A549 (cell line): Measurements from ENCODE around the gene CNTNAP5. TPM values are rescaled to one million over a fixed set of nuclear protein-coding genes. Genes with fewer than 3 reads are reported as not detected.
"Not testable (repeated sequence)": the region's sequence is repeated elsewhere in the genome, so short reads cannot be mapped to it uniquely, and the experiment has no call there.

ENCODE experiments used
- ATAC-seq, 2 experiments: fragments of 200-7000 bp in 1 of 2; fragments of >200 bp in 1 of 2; cut with Nextera tagmentation in 1 of 2; cut with Tn5 transposase in 1 of 2; 3 replicates each; pipeline versions ENCODE4 v1.8.0 to v1.9.1; 2018 to 2020; ENCODE audit warnings: mild to moderate bottlenecking in 1 of 2, moderate library complexity in 1 of 2
- CTCF ChIA-PET: fragments of 300-600 bp; sonication (Branson Sonifier 250); formaldehyde crosslinking; extraction: SDS; loops from one replicate; lab custom pipeline; 2021; ENCODE audit warnings: antibody characterized with exemption, inconsistent platforms; lab: Yijun Ruan, JAX
- POLR2A ChIA-PET: fragments of 350-600 bp; formaldehyde crosslinking; extraction: SDS; loops from one replicate; lab custom pipeline; 2021; ENCODE audit warnings: antibody characterized with exemption, inconsistent platforms; lab: Yijun Ruan, JAX
- DNase-seq, 2 experiments: peaks; one replicate each; pipeline versions ENCODE4 v3.0.0 to v3.0.0-alpha.2; 2011 to 2016; ENCODE audit warnings: low read depth in 1 of 2, low spot score in 1 of 2
- FAIRE-seq: peaks from 2 replicates; lab custom pipeline; 2011; peaks lifted over from hg19 to GRCh38; lab: Jason Lieb, UNC
- H3K27ac ChIP-seq, 2 experiments: fragments of >200 bp; sonication (Bioruptor Twin); formaldehyde crosslinking; 3 replicates each; pipeline ENCODE4 v1.5.1; 2016 to 2017
- H3K4me1 ChIP-seq: fragments of >200 bp; sonication (Bioruptor Twin); formaldehyde crosslinking; 3 replicates; pipeline ENCODE4 v1.6.1; 2016
- H3K4me2 ChIP-seq: fragments of >200 bp; sonication (Bioruptor Twin); formaldehyde crosslinking; 3 replicates; pipeline ENCODE4 v1.6.1; 2016
- H3K4me3 ChIP-seq: fragments of >200 bp; sonication (Bioruptor Twin); formaldehyde crosslinking; 3 replicates; pipeline ENCODE4 v1.5.1; 2016
- H3K9me3 ChIP-seq: fragments of >200 bp; sonication (Bioruptor Twin); formaldehyde crosslinking; 3 replicates; pipeline ENCODE4 v1.6.1; 2016
- CBX8 ChIP-seq: fragments of 200-600 bp; sonication (generic); IDR thresholded peaks from 2 replicates; pipeline ENCODE4 v1.6.1; 2016
- CEBPB ChIP-seq, 2 experiments: fragments of >200 bp in 1 of 2; sonication (Bioruptor Twin) in 1 of 2; formaldehyde crosslinking in 1 of 2; IDR thresholded peaks; 2 replicates each; pipeline ENCODE4 v1.6.1; 2012 to 2016
- CHD2 ChIP-seq: fragments of 150-350 bp; IDR thresholded peaks from 2 replicates; pipeline ENCODE4 v1.6.1; 2014; ENCODE audit warnings: low read length; ENCODE audit not compliant: partially characterized antibody
- ELK1 ChIP-seq: fragments of 150-350 bp; IDR thresholded peaks from 2 replicates; pipeline ENCODE4 v1.6.1; 2014; ENCODE audit warnings: low read depth, mild to moderate bottlenecking, low read length
- FOXS1 ChIP-seq: fragments of 250-450 bp; sonication (Bioruptor Pico); IDR thresholded peaks from 2 replicates; pipeline ENCODE4 v1.5.0; 2020; ENCODE audit warnings: mild to moderate bottlenecking, moderate library complexity
- HES2 ChIP-seq: fragments of >200 bp; sonication (Bioruptor Twin); formaldehyde crosslinking; IDR thresholded peaks from 2 replicates; pipeline ENCODE4 v1.6.1; 2016
- HEYL ChIP-seq: fragments of 250-450 bp; sonication (Bioruptor Pico); IDR thresholded peaks from 2 replicates; pipeline ENCODE4 v1.8.0; 2021; ENCODE audit warnings: mild to moderate bottlenecking, moderate library complexity
- HMGXB4 ChIP-seq: fragments of 250-450 bp; sonication (Bioruptor Pico); IDR thresholded peaks from 2 replicates; pipeline ENCODE4 v1.5.0; 2021; ENCODE audit warnings: mild to moderate bottlenecking, moderate library complexity, borderline replicate concordance
- HOXB13 ChIP-seq: fragments of 250-450 bp; sonication (Bioruptor Pico); IDR thresholded peaks from 2 replicates; pipeline ENCODE4 v1.5.0; 2020; ENCODE audit warnings: low read depth, mild to moderate bottlenecking, moderate library complexity
- HOXB5 ChIP-seq: fragments of 250-450 bp; sonication (Bioruptor Pico); IDR thresholded peaks from 2 replicates; pipeline ENCODE4 v1.5.0; 2020; ENCODE audit warnings: mild to moderate bottlenecking, moderate library complexity
- JUN ChIP-seq, 2 experiments: fragments of >200 bp; sonication (Bioruptor Twin); formaldehyde crosslinking; IDR thresholded peaks; 2 replicates in 1 of 2; 3 replicates in 1 of 2; pipeline ENCODE4 v1.6.1; 2016 to 2017
- JUNB ChIP-seq: fragments of >200 bp; sonication (Bioruptor Twin); formaldehyde crosslinking; IDR thresholded peaks from 2 replicates; pipeline ENCODE4 v1.6.1; 2016
- KDM5A ChIP-seq: fragments of 200-600 bp; sonication (generic); IDR thresholded peaks from 2 replicates; pipeline ENCODE4 v1.6.1; 2016; ENCODE audit warnings: antibody characterized with exemption, mild to moderate bottlenecking
- MAX ChIP-seq: IDR thresholded peaks from 2 replicates; pipeline ENCODE4 v1.6.1; 2012
- MAZ ChIP-seq: fragments of 150-350 bp; IDR thresholded peaks from 2 replicates; pipeline ENCODE4 v1.6.1; 2014; ENCODE audit warnings: antibody characterized with exemption, low read depth, low read length, borderline replicate concordance
- MYC ChIP-seq: IDR thresholded peaks from 2 replicates; pipeline ENCODE4 v1.6.1; 2012; ENCODE audit warnings: mild to moderate bottlenecking, inconsistent platforms, low read length, improper control_type of control experiment, borderline replicate concordance
- RAD21 ChIP-seq, 2 experiments: fragments of >200 bp in 1 of 2; sonication (Bioruptor Twin) in 1 of 2; formaldehyde crosslinking in 1 of 2; IDR thresholded peaks in 1 of 2; conservative IDR thresholded peaks in 1 of 2; 2 replicates in 1 of 2; 3 replicates in 1 of 2; pipeline ENCODE4 v1.6.1; 2012 to 2018; ENCODE audit warnings: inconsistent platforms in 1 of 2
- RARB ChIP-seq: fragments of 250-450 bp; sonication (Bioruptor Pico); IDR thresholded peaks from 2 replicates; pipeline ENCODE4 v1.8.0; 2021; ENCODE audit warnings: mild to moderate bottlenecking, moderate library complexity
- RNF2 ChIP-seq: fragments of 200-600 bp; sonication (generic); IDR thresholded peaks from 2 replicates; pipeline ENCODE4 v1.6.1; 2016; ENCODE audit warnings: low read depth, mild to moderate bottlenecking, antibody characterized with exemption, moderate library complexity, borderline replicate concordance
- SMC3 ChIP-seq: fragments of >200 bp; sonication (Bioruptor Twin); formaldehyde crosslinking; IDR thresholded peaks from 3 replicates; pipeline ENCODE4 v1.6.1; 2018; ENCODE audit warnings: inconsistent platforms
- TFCP2L1 ChIP-seq: fragments of 250-450 bp; sonication (Bioruptor Pico); IDR thresholded peaks from 2 replicates; pipeline ENCODE4 v1.5.0; 2021; ENCODE audit warnings: mild to moderate bottlenecking
- TP53 ChIP-seq: fragments of 250-450 bp; sonication (Bioruptor Pico); IDR thresholded peaks from 2 replicates; pipeline ENCODE4 v1.5.0; 2021; ENCODE audit warnings: mild to moderate bottlenecking, moderate library complexity
- USF2 ChIP-seq: fragments of 450-650 bp; IDR thresholded peaks from 2 replicates; pipeline ENCODE4 v1.6.1; 2014; ENCODE audit warnings: antibody characterized with exemption
- ZC3H11A ChIP-seq: fragments of 450-650 bp; IDR thresholded peaks from 2 replicates; pipeline ENCODE4 v1.6.1; 2014; ENCODE audit warnings: antibody characterized with exemption, mild to moderate bottlenecking
- ZFP36 ChIP-seq: fragments of 450-650 bp; IDR thresholded peaks from 2 replicates; pipeline ENCODE4 v1.6.1; 2014; ENCODE audit warnings: borderline replicate concordance; ENCODE audit not compliant: partially characterized antibody
- ZSCAN20 ChIP-seq: fragments of 250-450 bp; sonication (Bioruptor Pico); IDR thresholded peaks from 2 replicates; pipeline ENCODE4 v1.8.0; 2022; ENCODE audit warnings: mild to moderate bottlenecking, moderate library complexity
- WGBS: methylation state at CpG from one replicate; pipeline ENCODE4 v1.1.6; 2017; ENCODE audit errors: missing lambda C conversion rate; 5-methylcytosine and 5-hydroxymethylcytosine counted together
- polyA plus RNA-seq, 4 experiments: library from polyadenylated mRNA; depleted of rRNA in 3 of 4; stranded (reverse); fragments of >200 nt; fragmentation: RNase III in 1 of 4; extraction: RNeasy Plus Mini Kit Qiagen cat#74134 plus additional on column Dnase treatment in 1 of 4; gene quantifications; 2 replicates in 3 of 4; 3 replicates in 1 of 4; pipeline ENCODE4 v1.2.3, GENCODE V29; 2011 to 2017

The CNTNAP5 gene
- polyA plus RNA-seq, 2 of the 4 experiments (the other 2 are of a cell fraction), result not detected

- FAIRE-seq (no peak), DNase-seq (no peak), ATAC-seq (no peak)
- Histone ChIP-seq H3K4me3 (no peak overlapping the region), H3K27ac (no peak overlapping the region), H3K4me2 (no peak overlapping the region), H3K9me3 (no peaks in the 10 kb centered on the region), H3K4me1 (no peaks in the 10 kb centered on the region)
- CTCF ChIA-PET, result no interaction called here
- 0% methylated on average over 3 of the region's 3 CpGs for WGBS
- TF ChIP-seq HOXB13 (no peak), USF2 (no peak), ZFP36 (no peak), ZSCAN20 (CRISPR knock-in tag) (no peak), TP53 (CRISPR knock-in tag) (no peak), JUNB (no peak), TFCP2L1 (no peak), CEBPB (IDR thresholded peaks at IDR 0.05) (no peak), MAX (no peak), MYC (no peak), CBX8 (no peak), RARB (no peak), HES2 (no peak), FOXS1 (CRISPR knock-in tag) (no peak), MAZ (no peak), KDM5A (no peak), RAD21 (conservative IDR thresholded peaks at IDR 0.05 in 1 of 2, IDR thresholded peaks at IDR 0.05 in 1 of 2) (no peak), ELK1 (no peak)
- POLR2A ChIA-PET, result no interaction called here
Observed at GRCh38 chr2:124402274-124402673, 377.2 kb downstream of the CNTNAP5 start.

GRCh38 chr2:124407836-124408534 lies 382.9 kb downstream of the CNTNAP5 start:
- H3K4me1 ChIP-seq, FAIRE-seq, H3K27ac ChIP-seq, H3K4me2 ChIP-seq, H3K9me3 ChIP-seq, ATAC-seq, POLR2A ChIA-PET, H3K4me3 ChIP-seq, DNase-seq, CTCF ChIA-PET: not testable (repeated sequence)
- 41% methylated on average over 8 of the region's 35 CpGs for WGBS

- Histone ChIP-seq H3K4me3 (no peak overlapping the region), H3K27ac (no peak overlapping the region), H3K4me2 (no peak overlapping the region), H3K9me3 (no peaks in the 10 kb centered on the region), H3K4me1 (no peaks in the 10 kb centered on the region)
- POLR2A ChIA-PET, result no interaction called here
- CTCF ChIA-PET, result no interaction called here
- no peak for FAIRE-seq
- DNase-seq, result no peak
- TF ChIP-seq HMGXB4, result no peak
- TF ChIP-seq CHD2, result no peak
- TF ChIP-seq HEYL (CRISPR knock-in tag), result no peak
- no peak for TF ChIP-seq HOXB5
- no peak for TF ChIP-seq ZC3H11A
- TF ChIP-seq RNF2, result no peak
- no peak for TF ChIP-seq SMC3
- no peak for TF ChIP-seq JUN (IDR thresholded peaks at IDR 0.05)
- 10% methylated on average over 1 of the region's 1 CpG for WGBS
- ATAC-seq, result no peak
Observed at GRCh38 chr2:124424074-124424473, 399.0 kb downstream of the CNTNAP5 start.
